Suprapubic skin (tissue), 4 donors: ENCODE data around the gene VAT1L.

Source experiments
- CTCF ChIP-seq, 2 donors: fragments of 200-600 bp in 1 of 2; fragments of 450-650 bp in 1 of 2; sonication (generic) in 1 of 2; IDR thresholded peaks; one replicate each; pipeline ENCODE4 v1.5.1; 2016 to 2019; ENCODE audit warnings: antibody characterized with exemption in 2 of 2, mild to moderate bottlenecking in 1 of 2, moderate library complexity in 1 of 2
- EP300 ChIP-seq: sonication (generic); formaldehyde crosslinking; IDR thresholded peaks from one replicate; pipeline ENCODE4 v1.6.1; 2017; ENCODE audit warnings: antibody characterized with exemption
- POLR2A ChIP-seq, 2 donors: fragments of 450-650 bp; IDR thresholded peaks; one replicate each; pipeline ENCODE4 v1.6.1; 2017; ENCODE audit warnings: antibody characterized with exemption in 2 of 2, mild to moderate bottlenecking in 2 of 2, moderate library complexity in 2 of 2
- POLR2AphosphoS5 ChIP-seq, 3 donors: sonication (generic); formaldehyde crosslinking; IDR thresholded peaks; one replicate each; pipeline ENCODE4 v1.6.1; 2017; ENCODE audit warnings: antibody characterized with exemption in 3 of 3

GRCh38 chr16:77785373-77785764 lies 3.0 kb upstream of the VAT1L start:
- no peak for TF ChIP-seq POLR2AphosphoS5 (IDR thresholded peaks at IDR 0.05)
- no peak for TF ChIP-seq EP300
- TF ChIP-seq CTCF (IDR thresholded peaks at IDR 0.05), result no peak
- no peak for TF ChIP-seq POLR2A (IDR thresholded peaks at IDR 0.05)
